NCI-H187 (cell line): ENCODE results near the gene ZNRD2.

Source experiments
- DNase-seq, 2 experiments: peaks; one replicate each; lab custom pipeline; 2025; lab: John Stamatoyannopoulos, UW

Gene ZNRD2

GRCh38 chr11:65538232-65538914, 31.9 kb upstream of the ZNRD2 start:
- DNase-seq, result no peak

DNA sequence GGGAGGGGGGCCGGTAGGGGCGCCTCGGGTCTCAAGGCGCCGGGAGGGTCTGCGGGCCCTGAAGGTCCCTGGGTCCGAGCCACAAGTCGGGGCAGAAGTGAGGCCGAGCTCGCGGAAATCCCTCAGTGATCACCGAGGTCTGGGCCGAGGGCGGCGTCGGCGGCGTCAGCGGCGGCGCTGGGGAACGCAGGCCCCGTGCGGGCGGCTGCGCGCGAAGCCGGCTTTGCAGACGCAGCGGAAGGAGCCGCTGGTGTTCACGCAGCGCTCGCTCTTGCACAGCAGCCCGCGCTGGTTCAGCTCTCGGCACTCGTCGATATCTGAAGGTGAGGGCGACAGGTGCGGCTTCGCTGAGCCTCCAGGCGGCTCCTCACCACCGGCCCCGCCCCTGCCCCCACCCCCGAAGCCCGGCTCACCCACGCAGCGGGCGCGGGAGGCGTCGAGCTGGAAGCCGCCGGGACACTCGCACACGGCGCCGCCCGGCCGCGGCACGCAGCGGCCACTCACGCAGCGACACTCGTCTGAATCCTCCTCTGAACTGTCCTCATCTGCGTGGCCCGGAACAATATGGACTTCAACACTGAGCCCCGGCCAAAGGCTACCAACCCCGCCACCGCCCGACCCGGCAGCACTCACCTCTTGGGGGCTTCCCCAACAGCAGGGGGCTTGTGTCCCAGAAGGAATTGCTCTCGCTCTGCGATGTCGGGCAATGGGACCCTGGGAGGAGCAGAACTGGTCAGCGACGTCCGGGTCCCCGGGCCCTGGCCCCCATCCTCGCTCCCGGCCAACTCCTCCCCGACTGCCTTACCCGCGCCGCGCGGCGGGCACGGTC, 31.1 kb upstream of the ZNRD2 start:
- DNase-seq, result no peak

DNA sequence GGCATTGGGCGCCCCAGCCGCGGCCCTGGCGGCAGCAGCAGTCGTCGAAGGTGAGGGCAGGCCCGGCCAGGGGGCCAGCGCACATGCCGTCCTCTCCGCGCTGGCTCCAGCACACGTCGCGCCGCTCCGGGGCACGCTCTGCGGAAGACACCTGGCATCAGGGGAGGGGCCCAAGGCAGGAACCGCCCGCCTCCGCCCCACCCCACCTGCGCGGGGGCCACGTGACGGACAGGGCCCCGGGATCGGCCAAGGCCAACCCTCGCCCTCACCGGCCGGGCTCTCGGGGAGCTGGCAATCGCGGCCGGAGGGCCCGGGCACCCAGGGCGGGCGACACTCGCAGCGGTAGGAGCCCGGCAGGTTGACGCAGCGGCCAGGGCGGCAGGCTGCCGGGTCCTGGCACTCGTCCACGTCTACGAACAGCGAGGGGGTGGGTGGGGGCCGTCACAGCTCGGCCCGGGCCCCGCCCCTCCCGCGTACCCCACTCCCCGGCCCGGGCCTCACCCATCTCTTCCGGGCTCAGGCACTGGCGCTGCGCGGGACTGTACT, 30.5 kb upstream of the ZNRD2 start:
- DNase-seq, result peak in 1 of 2 experiments; percentile 45

DNA sequence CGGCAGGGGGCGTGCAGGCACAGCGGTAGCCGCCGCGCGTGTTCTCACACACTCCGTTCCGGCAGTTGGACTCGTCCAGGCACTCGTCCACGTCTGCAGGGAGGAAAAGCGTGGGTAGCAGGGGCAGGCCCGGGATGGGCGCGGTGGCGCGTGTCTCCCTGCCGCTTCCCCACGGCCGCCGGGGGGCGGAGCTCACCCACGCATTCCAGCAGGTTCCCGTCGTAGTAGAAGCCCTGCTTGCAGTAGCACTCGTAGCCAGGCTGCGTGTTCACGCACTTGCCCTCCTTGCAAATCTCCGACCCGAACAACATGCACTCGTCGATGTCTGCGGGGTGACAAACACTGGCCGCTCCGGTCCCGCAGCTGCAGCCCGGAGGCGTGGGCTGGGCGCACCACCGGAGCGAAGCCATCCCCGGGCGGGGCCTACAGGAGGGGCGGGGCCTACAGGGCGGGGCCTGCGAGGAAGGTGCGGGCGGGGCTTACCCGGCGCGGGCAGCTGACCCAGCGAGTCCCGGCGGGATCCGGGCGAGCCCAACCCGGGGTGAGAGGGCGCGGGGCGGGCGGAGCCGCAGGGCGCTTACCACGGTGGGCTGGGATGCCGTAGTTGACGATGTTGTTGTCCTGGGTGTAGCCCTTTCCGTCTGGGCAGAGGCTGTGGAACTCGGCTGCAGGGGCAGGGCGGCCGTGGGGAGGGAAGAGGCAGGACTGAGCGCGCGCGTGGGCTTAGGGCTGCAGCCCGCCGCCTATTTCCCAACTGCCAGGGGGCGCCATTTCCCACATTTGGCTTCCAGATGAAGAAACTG, 29.8 kb upstream of the ZNRD2 start:
- peak; percentile 83 to 84 for DNase-seq

DNA sequence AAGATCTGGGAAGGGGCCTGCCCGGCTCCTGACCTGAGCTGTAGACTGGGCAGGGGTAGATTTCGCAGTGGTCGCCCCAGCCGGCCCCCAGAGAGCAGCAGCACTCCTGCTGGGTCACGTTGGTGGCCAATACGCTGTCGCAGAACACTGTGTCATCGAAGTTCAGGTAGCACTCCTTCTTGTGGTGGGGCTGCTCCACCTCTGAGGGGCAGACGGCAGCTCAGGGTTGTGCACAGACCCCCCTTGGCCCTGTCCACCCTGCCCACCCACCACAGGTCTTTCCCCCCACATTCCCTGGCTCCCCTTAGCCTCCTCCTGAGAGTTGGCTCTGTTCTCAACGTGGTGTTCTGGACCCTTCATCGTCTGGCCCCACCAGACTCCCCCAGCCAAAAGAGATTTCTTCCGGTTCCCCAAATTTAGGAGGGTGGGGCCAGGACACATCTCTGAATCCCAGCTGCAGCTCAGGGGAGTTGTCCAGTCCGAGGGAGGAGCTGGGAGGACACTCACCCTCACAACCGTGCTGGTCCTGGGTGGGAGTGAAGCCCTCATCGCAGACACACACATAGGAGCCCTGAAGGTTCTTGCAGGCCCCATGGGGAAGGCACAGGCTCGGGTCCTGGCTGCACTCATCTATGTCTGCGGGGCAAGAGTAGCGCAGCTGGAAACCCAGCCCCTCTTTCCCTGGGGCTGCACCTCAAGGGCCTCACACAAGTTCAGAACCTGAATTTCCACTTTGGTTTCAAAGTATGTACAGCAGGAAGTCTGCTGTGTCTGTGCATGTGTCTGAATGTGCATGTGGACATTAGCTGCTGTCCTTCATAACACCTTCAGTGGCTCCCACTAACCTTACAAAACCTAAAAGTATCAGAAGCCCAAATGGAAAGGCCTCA, 28.9 kb upstream of the ZNRD2 start:
- DNase-seq, result no peak

GRCh38 chr11:65542738-65543390, 27.4 kb upstream of the ZNRD2 start:
- no peak for DNase-seq

- DNase-seq, result no peak
Measured at GRCh38 chr11:65545853-65546216, 24.4 kb upstream of the ZNRD2 start.

DNA sequence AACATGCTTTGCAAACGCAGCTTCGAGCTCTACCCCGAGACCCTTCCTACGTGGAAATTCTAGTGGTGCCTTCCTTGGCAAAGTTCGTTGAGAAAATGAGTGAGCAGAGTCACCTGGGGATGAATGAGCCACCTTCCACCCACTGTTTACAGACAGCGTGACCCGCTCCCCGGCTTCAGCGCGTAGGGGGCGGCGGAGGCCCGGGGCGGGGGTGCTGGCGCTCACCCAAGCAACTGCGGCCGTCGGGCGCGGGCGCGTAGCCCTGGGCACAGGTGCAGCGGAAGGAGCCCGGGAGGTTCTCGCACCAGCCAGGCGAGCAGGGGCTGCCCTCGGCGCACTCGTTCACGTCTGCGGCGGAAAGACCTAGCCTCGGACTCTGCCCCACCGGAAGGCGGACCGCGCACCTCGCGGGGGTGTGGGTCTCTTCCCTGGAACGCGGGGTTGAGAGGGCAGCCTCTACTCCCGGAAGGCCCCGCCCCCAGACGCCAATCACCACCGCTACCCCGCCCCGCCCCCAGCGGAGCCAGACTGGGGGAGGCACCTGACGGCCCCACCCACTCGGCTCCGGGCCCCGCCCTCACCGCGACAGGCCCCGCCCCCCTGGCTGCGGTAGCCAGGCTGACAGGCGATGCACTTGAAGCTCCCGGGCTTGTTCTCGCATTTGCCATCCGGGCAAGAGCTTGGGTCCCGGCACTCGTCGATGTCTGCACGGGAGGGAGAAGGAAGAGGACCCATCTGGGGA, 23.9 kb upstream of the ZNRD2 start:
- peak; percentile 78 to 93 for DNase-seq

GRCh38 chr11:65547446-65548125, 22.7 kb upstream of the ZNRD2 start:
- no peak for DNase-seq

GRCh38 chr11:65548395-65548794, 21.9 kb upstream of the ZNRD2 start:
- no peak for DNase-seq

- DNase-seq, result no peak
Measured at GRCh38 chr11:65549096-65549495, 21.2 kb upstream of the ZNRD2 start.

GRCh38 chr11:65551572-65552387, 18.5 kb upstream of the ZNRD2 start:
- peak; percentile 40 to 52 for DNase-seq

- no peak for DNase-seq
Measured at GRCh38 chr11:65552388-65552951, 17.8 kb upstream of the ZNRD2 start.

GRCh38 chr11:65553301-65554001, 16.8 kb upstream of the ZNRD2 start:
- DNase-seq, result peak; percentile 27 to 48

DNA sequence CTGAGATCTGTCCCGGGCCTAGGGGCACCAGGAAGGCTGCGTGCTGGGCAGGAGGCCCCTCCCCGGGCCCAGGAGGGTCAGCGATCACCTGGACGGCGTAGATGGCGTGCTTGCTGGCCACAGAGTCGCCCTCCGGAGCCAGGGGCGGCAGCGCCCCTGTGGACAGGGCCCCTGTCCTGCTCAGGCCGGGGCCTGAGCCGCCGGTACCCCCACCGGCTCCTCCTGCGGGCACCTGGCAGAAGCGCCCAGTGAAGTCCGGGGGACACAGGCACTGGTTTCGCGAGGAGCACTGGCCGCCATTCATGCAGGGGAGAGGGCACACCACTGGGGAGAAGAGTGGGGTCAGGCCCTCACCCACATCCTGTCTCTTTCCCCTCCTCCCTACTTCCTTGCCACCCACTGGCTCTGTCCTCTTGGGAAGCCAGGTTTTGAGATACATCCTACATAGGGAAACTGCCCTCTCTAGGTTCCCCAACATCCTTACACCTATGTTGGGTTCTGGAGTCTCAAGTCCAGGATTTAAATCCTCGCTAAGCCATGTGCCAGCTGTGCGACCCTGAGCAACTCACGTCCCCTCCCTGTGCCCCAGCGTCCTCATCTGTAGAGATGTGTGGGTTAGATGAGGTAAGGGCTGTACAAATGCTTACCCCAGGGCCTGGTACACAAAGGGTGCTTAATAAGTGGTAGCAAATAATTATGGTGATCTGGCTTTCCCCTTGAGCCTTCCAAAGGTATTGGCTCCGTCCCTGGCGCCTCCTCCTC, 16.0 kb upstream of the ZNRD2 start:
- DNase-seq, result no peak

GRCh38 chr11:65554842-65555430, 15.3 kb upstream of the ZNRD2 start:
- no peak for DNase-seq
